Astrocyte (in vitro differentiated cells and primary cell): ENCODE measurements around the gene MAPKAP1. TPM values are rescaled to one million over a fixed set of nuclear protein-coding genes. Genes with fewer than 3 reads are reported as not detected.

Source experiments
- DNase-seq: peaks from one replicate; pipeline ENCODE4 v3.0.0-alpha.2; 2010; ENCODE audit warnings: low read depth
- FAIRE-seq: peaks from 2 replicates; lab custom pipeline; 2011; peaks lifted over from hg19 to GRCh38; lab: Jason Lieb, UNC
- H2AFZ ChIP-seq: 2 replicates; pipeline ENCODE4 v1.6.0; 2012; ENCODE audit warnings: low read depth, low read length, inconsistent platforms
- H3K27ac ChIP-seq: 2 replicates; pipeline ENCODE4 v1.5.1; 2011; ENCODE audit warnings: low read depth, low read length, inconsistent platforms
- H3K27me3 ChIP-seq: 2 replicates; pipeline ENCODE4 v1.6.0; 2011; ENCODE audit warnings: low read length, inconsistent platforms; ENCODE audit not compliant: insufficient read depth
- H3K36me3 ChIP-seq: 2 replicates; pipeline ENCODE4 v1.5.1; 2011; ENCODE audit warnings: low read length, inconsistent platforms; ENCODE audit not compliant: insufficient read depth
- H3K4me1 ChIP-seq: 2 replicates; pipeline ENCODE4 v1.5.1; 2011; ENCODE audit warnings: low read length, inconsistent platforms; ENCODE audit not compliant: insufficient read depth
- H3K4me2 ChIP-seq: 2 replicates; pipeline ENCODE4 v1.6.0; 2012; ENCODE audit warnings: low read length, inconsistent platforms
- H3K4me3 ChIP-seq: 2 replicates; pipeline ENCODE4 v1.5.1; 2011; ENCODE audit warnings: low read depth, mild to moderate bottlenecking, low read length, inconsistent platforms; ENCODE audit not compliant: insufficient read depth
- H3K79me2 ChIP-seq: 2 replicates; pipeline ENCODE4 v1.6.0; 2012; ENCODE audit warnings: mild to moderate bottlenecking, low read length, inconsistent platforms; ENCODE audit not compliant: insufficient read depth
- H3K9ac ChIP-seq: 2 replicates; pipeline ENCODE4 v1.6.0; 2012; ENCODE audit warnings: mild to moderate bottlenecking, low read length, inconsistent platforms
- H3K9me3 ChIP-seq: 2 replicates; pipeline ENCODE4 v1.5.1; 2012; ENCODE audit warnings: low read depth, mild to moderate bottlenecking, low read length, inconsistent platforms; ENCODE audit not compliant: insufficient read depth
- H4K20me1 ChIP-seq: 2 replicates; pipeline ENCODE4 v1.6.0; 2012; ENCODE audit warnings: low read length, inconsistent platforms; ENCODE audit not compliant: insufficient read depth
- H3K27ac Mint-ChIP-seq: one replicate; pipeline ENCODE4 v1.8.0; 2021; ENCODE audit warnings: mild to moderate bottlenecking, mixed read lengths; ENCODE audit not compliant: unreplicated experiment
- H3K27me3 Mint-ChIP-seq: one replicate; pipeline ENCODE4 v1.8.0; 2021; ENCODE audit warnings: low read depth, mixed read lengths; ENCODE audit not compliant: unreplicated experiment
- H3K36me3 Mint-ChIP-seq: one replicate; pipeline ENCODE4 v1.8.0; 2021; ENCODE audit warnings: low read depth, mixed read lengths; ENCODE audit not compliant: unreplicated experiment
- H3K4me1 Mint-ChIP-seq: one replicate; pipeline ENCODE4 v1.8.0; 2021; ENCODE audit warnings: low read depth, mixed read lengths; ENCODE audit not compliant: unreplicated experiment
- H3K4me3 Mint-ChIP-seq: one replicate; pipeline ENCODE4 v1.8.0; 2021; ENCODE audit warnings: mild to moderate bottlenecking, moderate library complexity, mixed read lengths; ENCODE audit not compliant: unreplicated experiment
- H3K9me3 Mint-ChIP-seq: one replicate; pipeline ENCODE4 v1.8.0; 2021; ENCODE audit warnings: mild to moderate bottlenecking, mixed read lengths; ENCODE audit not compliant: unreplicated experiment
- EZH2 ChIP-seq: IDR thresholded peaks from 2 replicates; pipeline ENCODE4 v1.6.1; 2012; ENCODE audit warnings: mild to moderate bottlenecking, low read length, inconsistent platforms; ENCODE audit not compliant: insufficient read depth
- total RNA-seq: library from RNA; stranded (reverse); gene quantifications from 2 replicates; pipeline ENCODE4 v1.2.1, GENCODE V29; 2021
- TF ChIP-seq, protein P1 (sequence below): IDR thresholded peaks from 2 replicates; pipeline ENCODE4 v1.5.1; 2011; ENCODE audit warnings: low read depth, mild to moderate bottlenecking, inconsistent platforms, low read length, moderate library complexity; ENCODE audit not compliant: insufficient read depth

MAPKAP1 gene
- total RNA-seq, 1 donor from 2014 or later = 109 TPM

DNA sequence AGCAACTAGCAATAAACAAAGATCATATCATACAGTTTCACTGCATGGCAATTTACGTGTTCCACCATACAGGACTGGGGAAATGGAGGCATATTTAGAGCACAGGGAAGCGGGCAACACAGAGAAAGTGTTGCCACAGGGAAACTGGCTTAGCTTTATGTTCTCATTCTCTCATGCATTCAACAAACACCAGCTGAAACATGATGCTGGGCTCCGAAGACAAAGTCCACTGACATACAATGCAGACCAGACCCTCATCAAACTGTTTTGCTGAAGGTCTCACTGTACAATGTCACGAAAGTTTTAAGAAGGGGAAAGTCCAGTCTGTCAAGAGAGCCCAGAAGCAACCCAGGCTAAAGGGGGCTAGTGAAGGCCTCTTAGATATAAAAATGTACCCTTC, 115.1 kb downstream of the MAPKAP1 start:
- DNase-seq (no peak), FAIRE-seq (no peak)
- TF ChIP-seq EZH2 = no peak
- TF ChIP-seq, protein P1, sequence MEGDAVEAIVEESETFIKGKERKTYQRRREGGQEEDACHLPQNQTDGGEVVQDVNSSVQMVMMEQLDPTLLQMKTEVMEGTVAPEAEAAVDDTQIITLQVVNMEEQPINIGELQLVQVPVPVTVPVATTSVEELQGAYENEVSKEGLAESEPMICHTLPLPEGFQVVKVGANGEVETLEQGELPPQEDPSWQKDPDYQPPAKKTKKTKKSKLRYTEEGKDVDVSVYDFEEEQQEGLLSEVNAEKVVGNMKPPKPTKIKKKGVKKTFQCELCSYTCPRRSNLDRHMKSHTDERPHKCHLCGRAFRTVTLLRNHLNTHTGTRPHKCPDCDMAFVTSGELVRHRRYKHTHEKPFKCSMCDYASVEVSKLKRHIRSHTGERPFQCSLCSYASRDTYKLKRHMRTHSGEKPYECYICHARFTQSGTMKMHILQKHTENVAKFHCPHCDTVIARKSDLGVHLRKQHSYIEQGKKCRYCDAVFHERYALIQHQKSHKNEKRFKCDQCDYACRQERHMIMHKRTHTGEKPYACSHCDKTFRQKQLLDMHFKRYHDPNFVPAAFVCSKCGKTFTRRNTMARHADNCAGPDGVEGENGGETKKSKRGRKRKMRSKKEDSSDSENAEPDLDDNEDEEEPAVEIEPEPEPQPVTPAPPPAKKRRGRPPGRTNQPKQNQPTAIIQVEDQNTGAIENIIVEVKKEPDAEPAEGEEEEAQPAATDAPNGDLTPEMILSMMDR = no peak
- H3K27me3 Mint-ChIP-seq = no peaks in the 10 kb centered on the region
- no peaks in the 10 kb centered on the region for H3K27me3 ChIP-seq
- no peak overlapping the region for H3K27ac ChIP-seq
- H3K36me3 Mint-ChIP-seq = peaks cover 7% of the 10 kb centered on the region
- no peak overlapping the region for H3K4me2 ChIP-seq
- no peak overlapping the region for H2AFZ ChIP-seq
- peaks cover 69% of the 10 kb centered on the region for H3K79me2 ChIP-seq
- no peaks in the 10 kb centered on the region for H3K9me3 ChIP-seq
- no peak overlapping the region for H3K4me3 ChIP-seq
- no peak overlapping the region for H3K27ac Mint-ChIP-seq
- H3K36me3 ChIP-seq = no peaks in the 10 kb centered on the region
- no peak overlapping the region for H3K4me3 Mint-ChIP-seq
- H3K9me3 Mint-ChIP-seq = no peaks in the 10 kb centered on the region
- no peak overlapping the region for H3K9ac ChIP-seq
- peaks cover 2% of the 10 kb centered on the region for H3K4me1 Mint-ChIP-seq
- H4K20me1 ChIP-seq = peaks cover 62% of the 10 kb centered on the region
- no peaks in the 10 kb centered on the region for H3K4me1 ChIP-seq

DNA sequence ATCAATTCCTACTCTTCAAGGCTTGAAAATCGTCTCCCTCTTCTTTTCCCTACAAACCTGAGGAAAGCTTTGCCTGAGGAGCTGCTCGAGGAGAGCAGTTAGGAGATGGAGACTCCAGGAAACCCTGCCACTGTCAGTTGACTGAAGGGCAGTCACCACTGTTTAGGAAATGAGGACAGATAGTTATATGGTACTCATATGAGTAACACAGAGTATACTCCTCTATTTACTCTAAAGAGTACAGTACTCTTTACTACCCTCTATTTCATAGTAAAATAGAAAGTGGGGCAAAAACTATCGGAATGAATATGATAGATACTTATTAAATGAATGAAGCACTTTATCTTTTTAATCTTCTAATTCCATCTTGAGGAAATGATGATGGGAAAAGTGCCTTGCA, 115.8 kb downstream of the MAPKAP1 start:
- Histone ChIP-seq H3K9me3 (no peaks in the 10 kb centered on the region), H3K36me3 (no peaks in the 10 kb centered on the region), H2AFZ (no peak overlapping the region), H3K9ac (no peak overlapping the region), H4K20me1 (peaks cover 68% of the 10 kb centered on the region), H3K4me1 (no peaks in the 10 kb centered on the region), H3K4me2 (no peak overlapping the region), H3K79me2 (peaks cover 75% of the 10 kb centered on the region), H3K27me3 (no peaks in the 10 kb centered on the region), H3K4me3 (no peak overlapping the region), H3K27ac (no peak overlapping the region)
- no peak overlapping the region for H3K4me3 Mint-ChIP-seq
- H3K9me3 Mint-ChIP-seq = no peaks in the 10 kb centered on the region
- FAIRE-seq (no peak), DNase-seq (no peak)
- H3K36me3 Mint-ChIP-seq = peaks cover 5% of the 10 kb centered on the region
- H3K27me3 Mint-ChIP-seq = no peaks in the 10 kb centered on the region
- TF ChIP-seq, protein P1 = no peak
- no peak for TF ChIP-seq EZH2
- H3K4me1 Mint-ChIP-seq = peaks cover 5% of the 10 kb centered on the region
- no peak overlapping the region for H3K27ac Mint-ChIP-seq

DNA sequence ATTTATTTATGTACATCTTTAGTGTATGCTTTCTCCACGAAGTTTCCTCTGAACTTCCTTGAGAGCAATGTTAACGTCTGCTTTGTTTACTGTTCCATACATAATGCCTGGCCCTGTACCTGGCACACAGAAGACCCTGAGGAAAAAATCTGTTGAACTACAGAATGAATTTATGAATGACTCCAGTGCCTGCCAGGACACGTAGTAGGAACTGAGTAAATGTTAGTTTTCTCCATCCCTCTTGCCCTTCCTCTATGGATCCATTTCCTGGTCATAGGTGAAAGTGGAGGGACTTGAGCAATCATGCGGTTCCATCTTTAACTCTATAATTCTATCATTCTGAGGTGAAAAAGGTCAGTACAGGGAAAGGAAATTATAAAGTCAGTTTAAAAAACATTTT, 117.7 kb downstream of the MAPKAP1 start:
- H4K20me1 ChIP-seq = peaks cover 71% of the 10 kb centered on the region
- H3K4me1 ChIP-seq = no peaks in the 10 kb centered on the region
- H3K9ac ChIP-seq = no peak overlapping the region
- no peaks in the 10 kb centered on the region for H3K27me3 ChIP-seq
- no peak for DNase-seq
- Mint-ChIP-seq H3K36me3 (peaks cover under 1% of the 10 kb centered on the region), H3K9me3 (no peaks in the 10 kb centered on the region), H3K4me1 (peaks cover 3% of the 10 kb centered on the region), H3K27me3 (no peaks in the 10 kb centered on the region), H3K27ac (no peak overlapping the region), H3K4me3 (no peak overlapping the region)
- H3K4me3 ChIP-seq = no peak overlapping the region
- no peak overlapping the region for H2AFZ ChIP-seq
- H3K9me3 ChIP-seq = no peaks in the 10 kb centered on the region
- H3K4me2 ChIP-seq = no peak overlapping the region
- no peaks in the 10 kb centered on the region for H3K36me3 ChIP-seq
- H3K79me2 ChIP-seq = peaks cover 75% of the 10 kb centered on the region
- TF ChIP-seq, protein P1 = no peak
- no peak for TF ChIP-seq EZH2
- no peak overlapping the region for H3K27ac ChIP-seq
- FAIRE-seq = no peak
